GM18517 (cell line): ENCODE data around the gene PLEKHM3.

Experiments used
- ATAC-seq: cut with Tn5 transposase; IDR thresholded peaks from one replicate; pipeline ENCODE4 v1.9.1; 2021; ENCODE audit warnings: mild to moderate bottlenecking, moderate library complexity; ENCODE audit not compliant: unreplicated experiment

Gene PLEKHM3

DNA sequence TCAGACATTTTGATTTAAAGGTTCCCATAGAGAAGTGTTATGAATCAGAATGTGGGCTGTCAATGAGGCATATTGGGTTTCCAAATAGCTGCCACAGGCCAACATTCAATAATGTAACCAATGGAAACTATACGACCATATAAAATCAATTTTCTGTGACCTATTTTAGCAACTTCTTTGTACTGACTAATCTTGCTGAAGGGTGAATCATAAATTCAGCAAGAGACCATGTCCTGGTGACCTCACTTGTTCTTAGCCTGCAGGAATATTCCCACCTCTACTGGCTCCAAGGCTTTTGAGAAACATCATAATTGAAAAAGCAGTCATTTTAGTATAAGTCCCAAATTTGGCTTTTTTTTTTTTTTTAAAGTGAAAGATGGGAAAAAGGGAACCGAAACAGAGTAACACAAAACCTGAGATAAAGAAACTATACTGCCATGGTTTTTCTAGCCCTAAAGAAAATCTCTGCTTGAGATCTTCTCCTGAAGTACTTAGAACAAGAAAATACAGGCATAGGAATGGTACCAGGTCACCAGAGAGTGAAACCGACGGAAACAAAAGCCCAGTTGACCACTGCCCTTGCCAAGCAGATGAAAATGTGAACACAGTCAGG lies 32.1 kb downstream of the PLEKHM3 start:
- ATAC-seq = no peak

DNA sequence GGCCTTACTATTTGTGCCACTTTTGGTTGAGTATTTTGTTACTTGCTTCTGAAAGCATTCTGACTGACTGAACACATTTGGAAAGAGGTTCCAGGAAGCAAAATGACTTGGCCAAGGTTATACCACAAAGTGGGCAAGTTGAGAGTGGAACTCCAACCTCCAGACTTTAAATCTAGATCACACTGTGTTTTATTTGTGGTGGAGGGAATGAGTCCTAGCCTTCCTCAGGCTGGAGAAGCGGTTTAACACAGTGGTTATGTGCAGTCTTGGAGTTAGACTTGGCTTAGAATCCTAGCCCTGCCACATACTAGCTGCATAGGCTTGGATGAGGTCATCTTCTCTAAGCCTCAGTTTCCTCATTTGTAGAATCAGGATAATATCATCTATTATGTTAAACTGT lies 33.4 kb downstream of the PLEKHM3 start:
- no peak for ATAC-seq

DNA sequence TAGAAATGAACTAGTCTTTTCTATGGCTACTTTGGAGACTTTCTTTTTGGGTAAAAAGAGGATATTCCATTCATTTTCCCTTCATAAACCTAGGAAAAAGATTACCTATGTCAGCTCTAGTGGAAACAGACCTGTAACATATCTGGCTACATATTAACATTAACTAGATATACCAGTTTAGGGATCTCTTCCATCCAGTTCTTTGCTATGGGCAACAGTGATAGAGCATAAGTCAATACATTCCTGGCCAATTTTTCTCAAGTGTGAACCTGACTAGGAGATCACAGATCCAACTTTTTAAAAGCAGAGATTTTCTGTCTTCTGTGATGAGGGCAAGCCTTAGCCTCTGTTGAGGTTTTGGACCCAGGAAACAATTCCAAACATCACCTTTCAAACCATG lies 34.5 kb downstream of the PLEKHM3 start:
- no peak for ATAC-seq

DNA sequence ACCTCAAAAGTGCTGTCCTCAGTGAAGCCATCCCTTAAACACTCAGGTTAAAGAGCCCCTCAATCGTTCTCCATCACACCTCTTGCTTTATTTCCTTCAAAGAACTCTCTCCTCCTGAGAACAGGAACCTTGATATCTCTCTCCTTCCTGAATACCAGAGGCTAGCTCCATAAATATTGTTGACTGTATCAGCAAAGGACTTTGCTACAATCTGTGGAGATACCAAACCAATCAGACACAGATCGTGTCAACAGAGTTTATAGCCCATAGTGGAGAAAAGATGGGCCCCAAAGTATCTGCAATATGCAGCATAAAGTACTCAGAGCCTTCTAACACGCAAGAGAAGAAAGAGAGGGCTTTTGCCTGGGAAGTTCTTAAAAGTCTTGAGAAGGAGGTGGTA lies 36.4 kb downstream of the PLEKHM3 start:
- ATAC-seq = no peak

DNA sequence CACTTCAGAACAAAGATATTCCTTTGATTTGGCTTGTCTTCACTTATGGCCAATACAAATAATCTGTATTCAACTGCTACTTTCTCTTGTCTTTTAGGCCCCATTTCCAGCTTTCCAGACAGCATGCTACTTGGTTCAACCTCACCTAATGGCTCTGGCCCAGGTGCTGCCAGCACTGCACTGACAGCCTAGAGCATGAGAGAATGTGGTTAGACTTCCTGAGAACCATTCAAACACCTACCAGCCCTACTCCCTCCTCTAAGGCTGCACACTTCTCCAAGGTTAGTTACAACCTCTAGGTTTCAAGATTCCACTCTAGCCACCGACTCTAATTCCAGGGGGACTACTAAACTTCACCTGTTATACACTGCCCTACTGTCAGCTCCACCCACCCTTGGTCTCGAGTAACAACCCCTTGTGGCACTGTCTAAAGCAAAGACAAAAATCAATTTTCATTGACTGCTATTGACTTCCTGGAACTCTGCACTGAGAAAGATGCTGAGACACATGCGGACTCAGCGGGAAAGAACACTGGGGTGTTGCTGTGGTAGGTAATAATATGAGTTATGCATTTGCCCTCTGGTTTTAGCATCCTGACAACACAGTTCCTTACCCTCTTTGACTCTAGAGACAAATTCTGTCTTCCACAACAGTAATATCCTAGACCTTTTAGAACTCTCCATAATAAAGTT lies 38.2 kb downstream of the PLEKHM3 start:
- ATAC-seq = no peak

DNA sequence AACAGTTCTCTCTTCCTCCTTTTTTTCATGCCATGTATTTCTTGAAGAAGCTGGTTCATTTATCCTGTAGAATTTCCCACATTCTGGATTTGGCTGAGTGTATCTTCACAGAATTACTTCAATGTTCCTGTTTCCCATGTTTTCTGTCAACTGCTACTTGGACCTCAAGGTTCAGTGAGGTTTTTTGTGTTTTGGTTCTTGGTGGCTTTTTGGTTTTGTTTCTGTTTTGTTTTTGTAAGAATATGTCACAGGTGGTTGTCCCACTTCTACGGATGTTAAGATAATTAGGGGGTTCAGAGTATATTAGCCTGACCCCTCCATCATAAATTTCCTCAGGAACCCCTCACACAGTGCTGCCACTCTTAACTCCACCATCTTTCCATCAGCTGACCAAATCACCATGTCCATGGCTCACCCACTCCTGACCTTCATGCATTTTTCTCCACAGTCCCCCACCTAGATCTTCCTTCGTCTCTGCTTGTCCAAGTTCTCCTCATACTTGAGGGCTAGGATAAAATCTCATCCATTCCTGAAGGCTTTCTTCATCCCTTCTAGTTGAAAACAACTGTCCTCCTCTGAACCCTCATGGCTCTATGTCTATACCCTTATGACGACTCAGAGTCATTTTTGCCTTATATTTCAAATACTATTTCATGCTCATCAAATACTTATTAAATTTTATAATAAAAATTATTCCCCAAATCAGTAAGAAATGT lies 40.4 kb downstream of the PLEKHM3 start:
- no peak for ATAC-seq

DNA sequence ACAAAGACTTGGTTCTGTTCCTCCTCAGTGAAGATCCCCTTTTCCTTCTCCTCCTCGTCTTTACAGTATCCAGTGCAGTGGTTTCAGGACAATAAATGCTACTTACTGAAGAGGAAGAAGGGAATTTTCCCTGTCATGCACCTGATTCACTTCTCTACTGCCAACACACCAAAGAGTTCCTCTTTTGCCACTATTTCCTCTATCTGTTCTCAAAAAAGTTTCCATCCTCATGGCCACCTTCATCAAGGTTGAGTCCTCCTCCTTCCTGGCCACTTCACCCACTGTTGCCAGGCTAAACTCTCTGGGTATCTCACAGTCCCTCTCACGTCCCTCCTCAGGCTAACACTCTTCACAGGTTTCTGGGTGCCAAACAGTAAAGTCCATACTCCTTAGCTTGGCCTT lies 41.7 kb downstream of the PLEKHM3 start:
- ATAC-seq = peak; percentile 73

DNA sequence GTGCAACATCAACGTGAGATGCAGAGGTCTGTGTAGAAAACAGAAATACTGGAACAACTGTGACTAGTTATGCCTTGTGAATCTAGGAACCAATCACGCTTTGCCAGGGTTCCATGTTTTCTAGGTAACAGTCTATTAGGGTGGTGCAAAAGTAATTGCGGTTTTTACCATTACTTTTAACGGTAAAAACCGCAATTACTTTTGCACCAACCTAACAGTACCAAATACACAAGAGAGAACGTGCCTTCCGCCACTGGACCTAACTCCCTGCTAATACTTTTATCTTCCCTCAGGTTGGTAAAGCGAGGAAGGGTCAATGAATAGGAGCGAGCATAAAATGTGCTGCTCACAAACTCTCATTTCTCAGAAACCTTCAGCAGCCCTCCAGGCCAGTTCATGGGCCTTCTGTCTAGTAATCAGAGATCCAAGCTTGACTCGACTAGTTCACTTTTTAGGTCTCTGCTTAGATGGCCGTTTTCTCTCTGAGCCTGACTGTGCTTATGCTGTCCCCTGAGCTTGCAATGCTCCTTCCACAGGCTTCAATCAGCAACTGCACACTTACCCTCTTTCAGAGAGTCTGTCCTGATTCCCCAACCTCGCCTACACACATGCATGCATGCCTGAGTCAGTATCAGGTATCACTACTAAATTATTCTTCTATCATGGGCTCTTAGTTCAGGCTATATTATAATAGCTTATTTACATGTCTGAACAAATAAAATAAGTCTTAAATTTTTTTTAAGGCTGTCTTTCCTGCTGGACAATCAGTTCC lies 47.0 kb downstream of the PLEKHM3 start:
- ATAC-seq = no peak

DNA sequence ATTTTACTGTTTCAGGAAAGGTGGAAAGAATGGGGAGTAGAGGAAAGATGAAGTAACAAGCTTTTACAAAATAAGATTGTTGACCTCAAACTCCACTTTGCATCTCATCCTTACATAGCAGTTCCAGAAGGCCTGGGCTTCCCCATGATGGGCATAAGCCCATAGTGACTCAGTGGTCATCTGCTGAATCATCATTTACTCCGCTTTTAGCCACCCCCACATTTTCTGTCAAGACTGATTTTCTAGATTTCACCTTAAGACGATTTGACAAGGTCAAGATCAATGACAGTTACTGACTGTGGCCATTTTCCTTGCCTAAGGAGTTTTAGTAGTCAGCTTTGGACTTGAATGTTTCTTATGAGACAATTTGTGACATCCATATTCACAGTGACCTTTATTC lies 49.4 kb downstream of the PLEKHM3 start:
- no peak for ATAC-seq

DNA sequence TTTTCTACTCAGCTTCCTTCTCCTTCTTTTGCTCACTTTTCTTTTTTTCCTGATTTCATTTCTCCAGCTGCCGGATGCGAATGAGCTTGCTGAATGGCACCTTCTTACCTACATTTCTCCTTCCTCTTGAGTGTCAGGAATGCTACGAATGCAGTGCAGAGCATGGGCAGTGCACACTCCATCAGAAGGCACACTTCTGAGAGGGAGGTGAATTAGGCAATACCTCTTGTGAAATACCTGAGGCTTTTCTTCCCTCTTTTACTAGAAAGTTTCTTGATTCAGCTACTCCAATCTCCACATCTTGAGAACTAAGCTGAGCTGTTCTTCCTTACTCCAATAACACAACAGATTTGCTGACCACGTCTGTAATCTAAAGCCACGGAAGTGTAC lies 51.1 kb downstream of the PLEKHM3 start:
- ATAC-seq = no peak

DNA sequence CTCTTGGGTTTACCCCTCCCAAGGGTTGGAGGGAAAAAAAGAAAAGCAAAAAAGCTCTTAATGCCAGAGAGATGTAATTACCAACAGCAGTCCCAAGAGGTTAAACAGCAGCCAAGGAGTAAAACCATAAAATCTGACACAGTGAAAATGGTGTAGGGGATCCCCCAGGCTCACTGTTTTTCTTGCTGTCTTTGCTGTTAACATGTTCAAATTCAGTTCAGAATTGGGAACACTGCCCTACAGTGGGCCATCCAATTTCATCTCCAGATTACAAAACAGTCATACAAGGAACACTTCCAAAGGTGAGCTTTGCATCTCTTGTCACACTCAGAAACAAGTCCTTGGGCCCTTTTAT lies 54.5 kb downstream of the PLEKHM3 start:
- no peak for ATAC-seq

DNA sequence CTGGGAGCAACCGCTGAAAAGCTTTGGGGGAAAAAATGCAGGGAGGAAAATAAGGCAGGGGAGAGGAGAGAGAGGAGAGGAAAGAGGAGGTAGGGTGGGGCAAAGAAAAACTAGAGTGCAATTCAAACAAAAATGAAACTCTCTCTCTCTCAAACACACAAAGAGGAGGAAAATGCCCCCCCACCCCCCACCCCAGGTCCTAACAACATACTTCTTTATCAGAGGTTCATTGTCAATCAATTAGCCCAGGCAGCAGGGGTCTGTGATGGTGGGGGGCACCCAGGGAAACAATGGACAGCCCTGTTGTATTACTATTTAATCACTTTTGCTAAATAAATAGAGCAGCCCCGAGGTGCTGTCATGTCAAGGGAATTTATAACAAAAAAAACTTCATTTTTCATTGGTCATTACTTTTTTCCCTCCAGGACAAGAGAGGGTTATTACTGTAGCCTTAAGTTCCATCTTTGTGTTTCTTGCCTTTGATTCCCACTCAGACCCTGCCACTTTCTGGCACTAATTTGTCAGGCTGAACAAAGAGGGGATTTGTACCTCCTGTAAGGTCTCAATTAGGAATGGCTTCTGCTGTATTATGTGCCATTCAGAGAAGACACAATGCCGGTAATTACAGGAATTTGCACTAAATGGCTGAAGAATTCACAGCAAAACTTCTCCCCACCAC lies 55.0 kb downstream of the PLEKHM3 start:
- ATAC-seq = no peak

DNA sequence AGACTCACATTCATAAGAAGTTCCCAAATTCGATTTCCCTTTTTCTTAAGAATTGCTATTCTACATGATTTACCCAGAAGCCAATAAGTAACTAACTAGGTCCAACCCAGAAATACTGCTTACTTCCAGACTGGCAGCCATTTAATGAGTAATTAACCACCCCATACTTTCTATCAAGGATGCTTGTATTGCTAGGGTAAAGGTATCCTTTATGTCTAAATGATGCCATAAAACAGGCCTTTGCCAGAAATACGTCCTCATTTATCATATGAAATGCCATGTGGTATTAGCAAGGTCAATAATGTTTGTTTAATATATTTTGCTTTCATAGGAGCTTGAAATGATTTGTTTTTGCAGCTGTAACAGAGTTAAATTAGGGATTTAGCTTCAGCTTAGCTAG lies 56.1 kb downstream of the PLEKHM3 start:
- no peak for ATAC-seq

DNA sequence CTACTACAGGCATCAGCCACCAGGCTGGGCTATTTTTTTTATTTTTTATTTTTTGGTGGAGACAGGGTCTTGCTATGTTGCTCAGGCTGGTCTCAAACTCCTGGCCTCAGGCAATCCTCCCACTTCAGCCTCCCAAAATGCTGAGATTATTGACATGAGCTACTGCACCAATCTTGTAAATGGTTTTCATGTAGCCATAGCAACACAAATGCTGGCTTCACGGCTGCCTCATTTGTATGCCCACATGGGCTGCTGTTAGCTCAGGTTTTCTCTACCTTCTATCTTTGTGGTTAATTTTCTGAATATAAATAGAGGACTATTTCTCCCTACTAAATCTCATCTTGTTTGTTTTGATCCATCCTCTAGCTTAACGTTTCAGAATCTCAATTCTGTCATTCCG lies 58.2 kb downstream of the PLEKHM3 start:
- no peak for ATAC-seq

DNA sequence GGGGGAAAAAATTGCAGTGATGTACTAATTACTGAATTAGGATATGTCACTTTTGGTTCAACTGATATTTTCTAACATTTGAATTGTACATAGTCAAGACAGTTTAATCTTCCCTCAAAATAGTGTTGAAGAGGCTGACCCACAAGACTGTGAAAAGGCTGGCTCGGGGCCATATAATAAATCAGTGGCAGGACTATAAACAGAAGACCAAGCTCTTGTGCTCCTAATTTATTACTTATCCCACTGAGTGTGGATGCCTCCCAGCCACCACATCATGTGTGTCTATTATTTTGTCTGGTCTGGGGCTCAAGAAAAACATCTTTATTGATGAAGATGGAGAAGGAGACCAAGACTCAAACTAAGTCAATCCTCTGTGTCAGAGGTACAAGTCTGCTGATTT lies 64.4 kb downstream of the PLEKHM3 start:
- ATAC-seq = no peak

DNA sequence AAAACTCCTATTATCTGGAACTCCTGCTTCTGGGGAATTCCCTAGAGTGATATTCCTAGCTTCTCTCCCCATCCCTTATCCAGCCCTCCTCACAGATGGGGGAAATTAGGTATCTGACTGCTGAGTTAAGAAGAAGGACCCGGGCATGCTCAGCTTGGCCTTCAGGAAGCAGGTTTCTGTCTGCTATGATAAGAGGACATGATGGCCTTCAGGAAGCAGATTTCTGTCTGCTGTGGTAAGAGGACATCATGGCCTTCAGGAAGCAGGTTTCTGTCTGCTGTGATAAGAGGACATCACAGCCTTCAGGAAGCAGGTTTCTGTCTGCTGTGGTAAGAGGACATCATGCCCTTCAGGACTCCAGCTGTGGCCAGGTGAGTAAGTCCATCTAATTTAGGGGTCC lies 65.2 kb downstream of the PLEKHM3 start:
- ATAC-seq = no peak

DNA sequence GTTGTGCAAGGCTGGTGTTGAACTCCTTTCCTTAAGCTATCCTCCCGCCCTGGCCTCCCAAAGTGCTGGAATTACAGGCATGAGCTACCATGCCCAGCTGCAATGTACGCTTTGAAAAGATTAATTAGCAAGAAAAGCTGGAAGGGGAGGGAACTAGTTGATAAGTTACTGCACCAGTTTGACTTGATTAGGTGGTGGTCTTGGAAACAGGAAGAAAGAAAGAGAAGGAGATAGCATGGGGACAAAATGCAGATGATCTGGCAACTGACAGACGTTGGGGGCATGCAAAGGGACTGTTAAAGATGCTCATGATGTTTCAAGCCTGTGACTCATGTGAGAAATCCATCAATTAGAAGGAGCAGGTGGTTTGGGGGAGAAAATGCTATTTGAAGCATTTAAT lies 68.6 kb downstream of the PLEKHM3 start:
- ATAC-seq = no peak

DNA sequence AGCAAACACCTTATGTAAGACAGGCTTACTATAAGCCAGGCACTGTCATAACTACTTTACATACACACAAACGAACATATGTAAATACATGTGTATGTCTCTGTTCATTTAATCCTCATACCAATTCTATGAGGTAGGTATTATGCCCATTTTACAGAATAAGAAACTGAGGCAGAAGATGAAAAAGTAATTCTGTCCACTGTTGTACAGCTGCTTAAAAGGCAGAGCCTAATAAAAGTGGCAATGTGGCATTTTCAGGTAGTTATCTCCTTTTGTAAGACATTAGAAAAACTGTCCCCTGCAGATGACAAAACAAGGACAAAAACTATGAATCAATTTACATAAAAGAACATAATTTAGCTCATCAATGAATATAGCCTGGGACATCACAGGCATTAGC lies 69.9 kb downstream of the PLEKHM3 start:
- no peak for ATAC-seq

DNA sequence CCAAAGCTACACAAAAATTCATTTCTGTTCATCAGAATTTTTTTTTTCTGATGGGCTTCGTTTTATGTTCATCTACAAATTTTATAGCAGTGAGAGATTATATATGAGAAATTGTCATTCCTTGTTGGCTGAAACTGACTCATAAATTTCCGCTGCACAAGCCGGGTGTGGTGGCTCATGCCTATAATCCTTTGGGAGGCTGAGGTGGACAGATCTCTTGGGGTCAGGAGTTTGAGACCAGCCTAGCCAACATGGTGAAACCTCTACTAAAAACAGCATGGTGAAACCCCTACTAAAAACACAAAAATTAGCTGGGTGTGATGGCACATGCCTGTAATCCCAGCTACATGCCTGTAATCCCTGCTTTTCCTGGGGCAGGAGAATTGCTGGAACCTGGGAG lies 72.0 kb downstream of the PLEKHM3 start:
- ATAC-seq = no peak

DNA sequence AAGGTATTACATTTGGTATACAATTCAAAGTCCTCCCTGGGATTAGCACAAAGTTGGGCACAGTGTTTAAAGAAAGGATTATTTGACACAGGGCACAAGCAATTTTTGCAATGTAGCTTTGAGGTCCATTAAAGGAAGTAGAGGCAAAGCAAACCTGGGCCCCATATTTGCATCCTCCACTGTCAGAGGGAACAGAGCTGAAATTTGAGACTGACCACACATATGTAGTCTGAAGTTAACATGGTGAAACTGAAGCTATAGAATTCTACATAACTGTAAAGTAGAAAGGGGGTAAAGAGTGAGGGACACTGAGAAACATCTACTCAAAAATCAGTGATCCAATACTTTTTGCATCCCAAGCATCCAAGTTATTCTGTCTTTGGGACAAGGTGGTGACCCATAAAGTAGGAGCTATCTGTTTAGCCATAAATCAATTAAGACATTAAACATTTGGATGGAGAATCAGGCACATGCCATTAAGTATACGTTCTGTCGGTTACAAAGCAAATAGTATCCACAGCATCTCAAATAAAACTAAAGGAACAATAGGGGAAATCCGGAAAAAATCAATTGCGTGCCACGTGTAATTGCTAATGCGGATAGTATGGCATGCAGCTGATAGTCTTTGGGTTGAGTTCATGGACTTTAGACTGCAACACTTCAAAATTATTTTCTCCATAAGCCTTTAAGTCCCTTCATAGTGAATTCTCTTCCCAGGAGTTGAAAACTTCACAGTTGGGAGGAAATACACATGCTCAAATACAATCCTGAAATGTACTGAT lies 72.6 kb downstream of the PLEKHM3 start:
- no peak for ATAC-seq
